KOPT-K1 (cell line): ENCODE data around the gene UMOD.
"Not testable (repeated sequence)": the region's sequence is repeated elsewhere in the genome, so short reads cannot be mapped to it uniquely, and the experiment has no call there.

Experiments used
- H3K27ac ChIP-seq: fragments of 200-600 bp; sonication (generic); 2 replicates; pipeline ENCODE4 v1.5.1; 2016; ENCODE audit warnings: antibody characterized with exemption, mild to moderate bottlenecking, low read depth, low read length; ENCODE audit not compliant: poor library complexity, severe bottlenecking
- H3K36me3 ChIP-seq: fragments of 200-600 bp; sonication (generic); 2 replicates; pipeline ENCODE4 v1.5.1; 2017; ENCODE audit warnings: antibody characterized with exemption, mild to moderate bottlenecking, low read length, moderate library complexity; ENCODE audit not compliant: insufficient read depth
- H3K9me3 ChIP-seq: fragments of 200-600 bp; sonication (generic); 2 replicates; pipeline ENCODE4 v1.5.1; 2017; ENCODE audit warnings: antibody characterized with exemption, low read length, mild to moderate bottlenecking; ENCODE audit not compliant: insufficient read depth, poor library complexity, severe bottlenecking

The UMOD gene

DNA sequence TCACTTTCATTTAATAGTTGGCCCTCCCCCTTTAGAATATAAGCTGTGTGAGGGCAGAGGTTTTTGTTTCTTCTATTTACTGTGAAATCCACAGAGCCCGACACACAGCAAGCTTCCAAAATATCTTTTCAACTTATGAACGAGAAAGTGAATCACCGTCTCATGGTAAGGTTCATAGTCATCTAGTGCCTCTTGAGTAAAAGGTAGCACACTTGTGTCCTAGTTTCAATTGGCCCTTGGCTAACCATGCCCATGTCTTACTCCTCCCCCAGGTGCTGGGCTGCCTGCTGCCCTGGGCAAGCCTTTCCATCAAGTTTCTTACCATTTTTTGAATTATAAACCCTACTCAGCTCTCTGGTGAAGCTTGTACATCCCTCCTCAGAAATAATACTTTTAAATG, 12.8 kb downstream of the UMOD start:
- H3K9me3 ChIP-seq = no peaks in the 10 kb centered on the region
- no peaks in the 10 kb centered on the region for H3K36me3 ChIP-seq
- H3K27ac ChIP-seq = no peak overlapping the region

DNA sequence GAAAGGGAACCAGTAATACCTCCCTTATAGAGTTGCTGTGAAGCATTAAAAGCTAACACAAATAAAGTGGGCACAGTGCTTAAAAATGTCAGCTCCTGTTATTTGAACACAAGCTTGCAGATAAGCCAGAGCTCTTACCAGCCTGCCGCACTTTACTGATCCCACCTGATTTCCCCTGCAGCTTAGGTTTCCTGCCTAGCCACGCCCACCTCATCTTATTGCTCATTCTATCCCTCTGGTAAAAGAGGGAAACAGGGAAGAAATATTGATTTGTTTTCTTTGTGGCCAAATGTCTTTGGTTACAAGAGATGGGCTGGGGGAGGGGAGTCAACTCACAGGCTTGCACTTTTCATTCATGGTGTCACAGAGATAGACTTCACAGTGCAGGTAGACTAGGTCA, 15.6 kb downstream of the UMOD start:
- Histone ChIP-seq H3K36me3 (no peaks in the 10 kb centered on the region), H3K9me3 (no peaks in the 10 kb centered on the region), H3K27ac (no peak overlapping the region)

DNA sequence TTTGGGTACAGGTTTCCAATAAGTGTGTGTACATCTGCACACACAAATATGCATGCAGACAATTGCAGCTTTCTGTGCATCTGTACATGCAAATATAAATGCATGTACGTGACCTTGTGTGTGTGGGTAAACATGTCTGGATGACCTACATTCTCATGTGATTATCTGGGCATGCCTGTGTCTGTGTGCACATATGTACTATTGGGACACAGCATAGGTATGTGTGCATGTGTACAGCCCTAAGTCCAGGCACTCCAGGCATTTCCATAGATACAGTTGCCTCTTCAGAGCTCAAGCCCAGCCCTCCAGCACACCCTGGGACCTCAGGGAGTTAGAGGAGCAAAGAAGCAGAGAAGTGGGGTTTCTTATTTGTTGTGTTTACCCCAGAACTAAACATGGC, 18.1 kb downstream of the UMOD start:
- Histone ChIP-seq H3K27ac (no peak overlapping the region), H3K9me3 (no peaks in the 10 kb centered on the region), H3K36me3 (no peaks in the 10 kb centered on the region)

DNA sequence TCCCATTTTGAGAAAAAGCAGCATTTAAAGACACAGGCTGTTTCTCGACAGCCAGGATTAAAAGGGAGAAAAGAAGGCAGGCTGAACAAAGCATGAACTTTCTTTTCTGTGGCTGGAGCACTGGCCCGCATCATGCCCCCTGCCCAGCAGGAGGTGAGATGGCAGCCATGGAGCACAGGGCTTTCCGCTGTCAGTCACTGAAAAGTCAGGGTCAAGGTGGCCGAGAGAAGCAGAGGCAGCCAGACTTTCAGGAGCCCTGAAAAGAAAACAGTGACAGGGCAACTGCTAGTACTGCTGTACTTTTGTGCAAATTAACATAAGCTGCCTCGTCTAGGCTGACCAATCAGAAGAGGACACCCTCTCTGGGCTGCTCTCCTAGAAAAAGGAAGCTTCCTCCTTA, 19.4 kb downstream of the UMOD start:
- H3K27ac ChIP-seq = no peak overlapping the region
- H3K36me3 ChIP-seq = no peaks in the 10 kb centered on the region
- no peaks in the 10 kb centered on the region for H3K9me3 ChIP-seq

DNA sequence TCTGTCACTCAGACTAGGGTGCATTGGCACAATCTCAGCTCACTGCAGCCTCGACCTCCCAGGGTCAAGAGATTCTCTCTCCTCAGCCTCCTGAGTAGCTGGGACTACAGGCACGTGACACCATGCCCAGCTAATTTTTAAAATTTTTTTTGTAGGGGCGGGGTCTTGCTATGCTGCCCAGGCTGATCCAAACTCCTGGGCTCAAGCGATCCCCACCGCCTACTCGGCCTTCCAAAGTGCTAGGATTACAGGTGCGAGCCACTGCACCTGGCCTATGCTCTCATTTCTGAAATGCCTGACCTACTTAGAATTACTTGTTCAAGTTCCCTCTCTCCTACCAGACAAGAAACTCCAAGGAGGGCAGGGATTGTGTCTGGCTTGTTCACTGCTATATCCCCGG, 20.1 kb downstream of the UMOD start:
- Histone ChIP-seq H3K27ac (no peak overlapping the region), H3K36me3 (no peaks in the 10 kb centered on the region), H3K9me3 (no peaks in the 10 kb centered on the region)

DNA sequence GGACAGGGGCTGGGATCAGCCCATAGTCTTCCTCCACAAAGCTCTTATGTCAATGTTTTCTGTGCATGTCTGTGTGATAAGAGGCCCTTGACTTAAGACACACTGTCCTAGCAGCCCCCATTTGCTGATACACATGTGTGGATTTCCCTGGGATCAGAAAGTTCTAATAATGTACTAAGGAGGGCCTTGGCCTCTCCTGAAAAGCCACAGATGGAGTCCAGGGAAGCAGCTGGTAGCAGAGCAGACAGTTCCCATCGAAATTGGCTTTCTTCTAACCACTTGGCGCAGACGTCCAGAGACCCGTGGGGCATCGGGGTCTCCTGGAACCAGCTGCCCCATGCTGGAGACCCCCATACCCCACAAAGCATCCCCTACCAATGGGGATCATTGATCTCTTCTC, 20.9 kb downstream of the UMOD start:
- H3K27ac ChIP-seq = no peak overlapping the region
- H3K9me3 ChIP-seq = no peaks in the 10 kb centered on the region

DNA sequence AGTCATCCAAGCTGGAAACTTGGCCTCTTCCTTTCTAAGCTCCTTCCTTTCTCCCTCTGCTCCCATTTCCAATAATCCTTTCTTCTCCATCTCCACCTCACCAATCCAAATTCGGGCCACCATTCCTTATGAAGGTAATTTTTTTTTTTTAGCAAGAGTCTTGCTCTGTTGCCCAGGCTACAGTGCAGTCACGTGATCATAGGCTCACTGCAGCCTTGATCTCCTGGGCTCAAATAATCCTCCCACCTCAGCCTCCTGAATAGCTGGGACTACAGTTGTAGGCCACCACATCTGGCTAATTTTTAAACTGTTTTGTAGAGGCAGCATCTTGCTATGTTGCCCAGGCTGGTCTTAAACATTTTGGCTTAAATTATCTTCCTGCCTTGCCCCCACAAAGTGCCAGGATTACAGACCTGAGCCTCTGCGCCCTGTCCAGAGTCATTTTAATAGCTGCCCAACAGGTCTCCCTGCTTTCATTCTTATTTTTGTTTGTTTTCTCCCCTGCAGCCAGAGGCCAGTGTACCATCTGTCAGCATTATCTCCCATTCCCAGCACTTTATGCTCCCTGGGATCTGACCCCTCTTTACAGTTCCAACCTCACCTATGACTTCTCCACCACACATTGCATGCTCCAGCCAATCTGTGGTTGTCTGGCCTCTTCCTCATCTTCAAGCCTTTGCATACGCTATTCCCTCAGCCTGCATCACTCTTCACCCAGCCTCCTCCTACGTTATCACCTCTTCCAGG, 22.9 kb downstream of the UMOD start:
- H3K9me3 ChIP-seq = no peaks in the 10 kb centered on the region
- no peak overlapping the region for H3K27ac ChIP-seq
- no peaks in the 10 kb centered on the region for H3K36me3 ChIP-seq

More for the DNA sequence above, 20.9 kb downstream of the UMOD start:
- H3K36me3 ChIP-seq = no peaks in the 10 kb centered on the region

DNA sequence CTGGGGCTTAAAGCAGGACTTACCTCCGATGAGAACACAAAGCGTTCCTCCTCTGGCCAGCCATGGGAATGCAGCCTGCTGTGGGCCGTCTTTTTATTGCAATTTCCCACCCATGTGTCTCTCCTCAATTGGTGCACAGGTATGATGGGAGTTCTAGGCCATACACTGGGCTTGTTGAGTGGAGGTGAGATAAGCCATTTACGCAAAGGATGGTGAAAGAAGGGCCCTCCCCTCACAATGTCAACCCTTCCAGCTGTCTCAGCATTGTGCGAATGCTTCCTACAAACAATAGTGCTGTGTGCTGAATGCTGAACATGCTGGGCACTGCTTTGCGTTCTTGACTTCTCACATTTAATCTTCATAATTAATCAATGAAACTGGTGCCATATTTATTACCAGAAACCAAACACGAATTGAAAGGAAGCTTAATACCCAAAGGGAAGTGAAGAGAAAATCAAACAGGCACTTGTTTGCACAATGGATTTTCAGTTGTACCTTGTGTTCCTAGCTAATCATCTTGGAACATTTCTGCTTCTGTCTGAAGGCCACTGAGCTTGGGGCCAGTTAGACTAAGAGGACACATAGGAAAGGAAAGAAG, 25.0 kb downstream of the UMOD start, which contains the start of gene GP2:
GP2 (minus strand) TSS at position 70 of the 598 bp plus-strand sequence. CDS start 1,082 bp downstream, outside the sequence.
- no peaks in the 10 kb centered on the region for H3K36me3 ChIP-seq
- H3K27ac ChIP-seq = no peak within 1 kb of the TSS
- no peaks in the 10 kb centered on the region for H3K9me3 ChIP-seq

DNA sequence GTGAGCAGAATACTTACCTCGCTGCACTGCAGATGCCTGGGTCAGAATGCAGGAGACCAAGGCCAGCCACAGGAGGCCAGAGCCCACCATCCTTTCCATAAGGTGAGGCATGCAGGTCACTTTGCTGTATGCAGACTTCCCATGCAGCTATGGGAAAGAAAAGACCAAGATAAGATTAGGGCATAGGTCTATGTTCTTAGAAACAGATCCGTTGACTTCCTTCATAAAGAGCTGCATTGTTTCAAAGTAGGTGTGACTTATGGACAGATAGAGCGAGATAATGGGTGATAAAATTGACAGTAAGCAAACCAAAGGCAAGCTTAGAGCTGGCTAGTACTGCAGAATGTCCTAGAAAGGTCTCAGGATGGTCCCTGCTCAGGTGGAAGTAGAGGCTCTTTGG, 26.2 kb downstream of the UMOD start:
- H3K9me3 ChIP-seq = no peaks in the 10 kb centered on the region
- no peaks in the 10 kb centered on the region for H3K36me3 ChIP-seq
- no peak overlapping the region for H3K27ac ChIP-seq

DNA sequence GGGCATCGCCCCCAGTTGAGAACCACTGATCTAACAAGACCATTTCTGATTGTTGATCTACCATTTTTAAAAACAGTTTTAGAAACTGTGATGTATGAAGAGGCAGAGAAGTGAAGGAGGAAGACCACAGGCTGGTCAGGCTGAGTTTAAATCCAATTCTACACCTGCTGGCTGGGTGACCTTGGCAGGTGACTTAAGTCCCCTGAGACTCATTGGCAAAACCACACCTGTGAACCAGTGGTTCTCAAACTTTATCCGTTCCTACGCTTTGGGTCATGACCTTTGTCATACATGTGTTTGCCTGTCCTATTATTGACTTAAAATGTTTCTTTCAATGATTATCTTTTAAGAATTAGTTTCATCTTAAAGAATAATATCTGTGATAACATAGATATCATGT, 27.5 kb downstream of the UMOD start:
- no peaks in the 10 kb centered on the region for H3K9me3 ChIP-seq
- H3K36me3 ChIP-seq = no peaks in the 10 kb centered on the region
- no peak overlapping the region for H3K27ac ChIP-seq

DNA sequence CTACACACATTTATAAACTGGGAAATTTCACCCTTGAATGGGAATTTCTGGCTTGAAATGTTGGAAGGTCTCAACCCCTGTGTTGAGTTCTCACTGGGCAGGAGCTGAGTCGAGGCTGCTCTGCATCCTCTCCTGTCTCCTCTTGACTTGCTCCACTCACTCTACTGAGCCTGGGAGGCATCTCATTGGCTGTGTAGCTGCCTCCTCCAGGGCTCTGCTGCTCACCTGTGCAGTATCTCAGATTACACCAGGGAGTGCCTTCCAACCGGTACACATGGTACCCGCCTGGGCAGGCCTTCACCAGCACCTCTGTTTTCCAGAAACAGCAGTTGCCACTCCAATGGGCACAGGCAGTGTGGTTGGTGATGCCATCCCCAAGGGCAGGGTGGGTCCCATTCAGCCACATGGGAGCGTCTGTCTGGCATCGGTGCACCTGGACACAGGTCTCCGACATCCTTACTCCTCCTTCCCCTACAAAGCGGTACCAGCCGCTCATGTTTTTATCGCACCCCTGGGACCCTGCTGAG, 28.9 kb downstream of the UMOD start:
- Histone ChIP-seq H3K9me3 (no peaks in the 10 kb centered on the region), H3K36me3 (no peaks in the 10 kb centered on the region), H3K27ac (no peak overlapping the region)

DNA sequence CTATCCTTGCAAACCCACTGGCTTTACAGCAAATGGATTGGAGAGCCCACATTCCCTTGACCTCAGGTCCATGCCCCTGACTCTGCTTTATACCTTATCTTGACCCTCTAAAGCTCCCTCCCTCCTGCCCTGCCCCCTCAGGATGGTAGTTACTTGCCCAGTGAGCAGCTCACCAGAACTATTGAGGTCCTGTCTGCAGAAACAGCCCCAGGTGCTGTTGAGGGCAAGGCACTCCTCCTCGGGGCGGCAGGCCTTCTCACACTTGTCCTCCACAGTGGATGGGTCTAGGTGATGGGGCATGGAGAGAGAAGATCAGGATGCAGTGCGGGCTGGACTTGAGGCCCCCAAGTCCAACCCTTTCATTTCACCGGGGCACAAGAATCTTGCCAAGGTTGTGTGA, 29.8 kb downstream of the UMOD start:
- H3K27ac ChIP-seq = no peak overlapping the region
- H3K36me3 ChIP-seq = no peaks in the 10 kb centered on the region
- no peaks in the 10 kb centered on the region for H3K9me3 ChIP-seq

DNA sequence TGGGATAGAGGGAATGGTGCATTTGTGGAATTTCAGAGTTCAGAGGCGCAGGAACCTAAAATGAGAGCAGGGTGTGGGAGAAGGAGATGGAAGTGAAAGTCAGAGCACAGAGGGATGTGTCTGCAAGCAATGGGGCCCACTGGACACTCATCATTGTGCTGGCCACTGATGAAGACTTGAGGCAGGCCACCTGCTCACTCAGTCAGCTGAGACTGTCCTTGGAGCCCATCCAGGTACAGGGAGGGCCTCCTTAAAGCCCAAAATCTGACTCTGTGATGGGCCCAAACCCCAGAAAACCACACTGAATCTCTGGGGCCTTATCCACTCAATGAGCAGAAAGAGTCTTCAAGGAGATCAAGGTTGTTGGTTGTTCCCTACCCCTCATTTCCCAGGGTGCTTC, 30.8 kb downstream of the UMOD start:
- Histone ChIP-seq H3K9me3 (no peaks in the 10 kb centered on the region), H3K36me3 (no peaks in the 10 kb centered on the region), H3K27ac (no peak overlapping the region)

DNA sequence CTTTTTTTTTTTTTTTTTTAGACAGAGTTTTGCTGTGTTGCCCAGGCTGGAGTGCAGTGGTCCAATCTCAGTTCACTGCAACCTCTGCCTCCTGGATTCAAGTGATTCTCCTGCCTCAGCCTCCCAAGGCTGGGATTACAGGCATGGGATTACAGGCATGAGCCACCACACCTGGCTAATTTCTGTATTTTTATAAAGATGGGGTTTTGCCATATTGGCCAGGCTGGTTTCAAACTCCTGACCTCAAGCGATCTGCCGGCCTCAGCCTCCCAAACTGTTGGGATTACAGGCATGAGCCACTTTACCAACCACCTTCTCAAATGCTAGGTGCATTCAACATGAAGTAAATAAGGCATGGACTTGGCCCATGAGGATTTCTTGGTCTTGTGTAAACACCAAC, 31.5 kb downstream of the UMOD start:
- not testable (repeated sequence) for H3K27ac ChIP-seq, H3K36me3 ChIP-seq, H3K9me3 ChIP-seq

DNA sequence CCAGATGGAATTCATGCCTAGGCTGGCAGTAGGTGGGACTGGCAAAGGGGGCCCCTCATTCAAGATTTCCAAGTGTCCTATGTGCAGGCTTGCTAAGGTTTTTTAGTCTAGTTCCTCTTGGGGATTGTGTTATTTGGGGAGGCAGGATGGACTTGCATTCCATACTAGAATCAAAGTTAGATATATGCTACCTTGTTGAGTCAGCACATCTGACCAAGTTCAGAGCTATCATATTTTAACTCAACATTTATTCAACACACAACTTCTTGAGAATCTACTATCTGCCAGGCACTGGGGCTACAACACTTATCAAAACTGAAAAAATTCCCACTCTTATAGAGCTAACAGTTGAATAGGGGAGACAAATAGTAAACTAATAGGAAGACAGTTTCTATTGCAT, 31.9 kb downstream of the UMOD start:
- Histone ChIP-seq H3K27ac (no peak overlapping the region), H3K36me3 (no peaks in the 10 kb centered on the region), H3K9me3 (no peaks in the 10 kb centered on the region)

DNA sequence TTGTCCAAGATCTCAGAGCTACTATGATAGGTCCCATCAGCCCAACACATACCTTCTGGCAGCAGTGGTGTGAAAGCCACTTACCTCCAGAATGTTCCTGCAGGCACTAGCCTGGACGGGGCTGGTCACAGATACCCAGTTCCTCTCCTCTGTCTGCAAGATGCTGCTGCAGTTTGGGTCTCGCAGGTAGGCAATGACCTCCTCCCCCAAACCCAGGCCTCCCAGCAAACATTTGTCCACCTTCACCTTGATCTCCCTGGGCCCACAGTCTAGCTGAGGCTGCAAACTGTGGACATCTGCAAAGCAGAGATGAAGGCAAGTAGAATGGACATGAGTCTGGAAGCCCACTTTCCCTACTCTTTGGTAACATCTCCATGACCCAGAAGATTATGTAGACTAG, 32.3 kb downstream of the UMOD start:
- H3K27ac ChIP-seq = no peak overlapping the region
- H3K9me3 ChIP-seq = no peaks in the 10 kb centered on the region
- no peaks in the 10 kb centered on the region for H3K36me3 ChIP-seq
